Spleen (tissue), 11 donors: ENCODE measurements around the gene TOMM20. TPM values are rescaled to one million over a fixed set of nuclear protein-coding genes. Genes with fewer than 3 reads are reported as not detected.

Source experiments
- DNase-seq: peaks from one replicate; pipeline ENCODE4 v3.0.0-alpha.2; 2020
- H3K27ac ChIP-seq, 8 donors: fragments of 200-600 bp; sonication (generic) in 7 of 8; 1 replicate in 4 of 8; 2 replicates in 4 of 8; pipeline versions ENCODE4 v1.5.0 to v1.8.0; 2016 to 2021; ENCODE audit warnings: inconsistent platforms in 4 of 8, mild to moderate bottlenecking in 4 of 8, moderate library complexity in 1 of 8
- H3K27me3 ChIP-seq, 7 donors: fragments of 200-600 bp; sonication (generic) in 6 of 7; replicated peaks in 1 of 7; 1 replicate in 4 of 7; 2 replicates in 3 of 7; pipeline versions ENCODE4 v1.5.0 to v1.8.0; 2016 to 2021; ENCODE audit warnings: inconsistent platforms in 3 of 7, mild to moderate bottlenecking in 1 of 7
- H3K36me3 ChIP-seq, 6 donors: fragments of 200-600 bp; sonication (generic) in 5 of 6; 1 replicate in 4 of 6; 2 replicates in 2 of 6; pipeline versions ENCODE4 v1.5.0 to v1.8.0; 2016 to 2021; ENCODE audit warnings: inconsistent platforms in 2 of 6
- H3K4me1 ChIP-seq, 6 donors: fragments of 200-600 bp; sonication (generic) in 5 of 6; 1 replicate in 3 of 6; 2 replicates in 3 of 6; pipeline versions ENCODE4 v1.5.0 to v1.8.0; 2016 to 2021; ENCODE audit warnings: inconsistent platforms in 3 of 6
- H3K4me3 ChIP-seq, 8 donors: fragments of 200-600 bp; sonication (generic) in 7 of 8; 1 replicate in 4 of 8; 2 replicates in 4 of 8; pipeline versions ENCODE4 v1.5.0 to v1.8.0; 2016 to 2021; ENCODE audit warnings: inconsistent platforms in 4 of 8, mild to moderate bottlenecking in 4 of 8, moderate library complexity in 2 of 8
- H3K9me3 ChIP-seq, 8 donors: fragments of 200-600 bp; sonication (generic) in 7 of 8; 1 replicate in 4 of 8; 2 replicates in 4 of 8; pipeline versions ENCODE4 v1.5.0 to v1.8.0; 2016 to 2021; ENCODE audit warnings: inconsistent platforms in 4 of 8
- POLR2A ChIP-seq, 3 donors: fragments of 450-650 bp; IDR thresholded peaks; one replicate each; pipeline ENCODE4 v1.5.1; 2017; ENCODE audit warnings: antibody characterized with exemption in 3 of 3, mild to moderate bottlenecking in 1 of 3
- POLR2AphosphoS5 ChIP-seq, 3 donors: sonication (generic); formaldehyde crosslinking; IDR thresholded peaks; one replicate each; pipeline ENCODE4 v1.5.1; 2017; ENCODE audit warnings: antibody characterized with exemption in 3 of 3
- WGBS, 5 donors: extraction: QIAGEN DNeasy Blood & Tissue Kit in 3 of 5; methylation state at CpG; one replicate each; pipeline versions ENCODE4 v1.1.5 to v1.1.7; 2013 to 2018; 5-methylcytosine and 5-hydroxymethylcytosine counted together
- intact Hi-C: fragments of 100-400 bp; cut with DNase I; formaldehyde crosslinking; loops from one replicate; pipeline ENCODE4 v1.15.0; 2023; ENCODE audit warnings: low total_unique reads
- polyA plus RNA-seq, 3 donors: library from polyadenylated mRNA; stranded (reverse); fragments of 200-250 nt; gene quantifications; one replicate each; pipeline ENCODE4 v1.2.1, GENCODE V29; 2013
- total RNA-seq, 7 donors: library from RNA; depleted of rRNA in 3 of 7; stranded (reverse); fragments of >200 nt in 3 of 7; fragmentation: NEBNext Ultra II Directional in 4 of 7; extraction: Animal tissue kit (Norgen Biotek cat#: 25700) in 4 of 7; gene quantifications; one replicate each; pipeline versions ENCODE4 v1.1.0 to v1.2.1, GENCODE V29; 2016 to 2021
- TF ChIP-seq, protein P1 (sequence below), 11 experiments: fragments of 200-600 bp in 7 of 11; fragments of 450-650 bp in 4 of 11; sonication (generic) in 4 of 11; IDR thresholded peaks in 8 of 11; conservative IDR thresholded peaks in 3 of 11; 1 replicate in 7 of 11; 2 replicates in 4 of 11; pipeline versions ENCODE4 v1.4.0 to v1.8.0; 2016 to 2021; ENCODE audit warnings: antibody characterized with exemption in 11 of 11, inconsistent platforms in 4 of 11, mild to moderate bottlenecking in 1 of 11
- donor health status: healthy with polysubstance abuse.
- donor health status: DM: no; HTN: no; CAD: no; lungs with moderate emphysema.
- donor health status: DM: no; HTN: no; CAD: no.
- donor health status: Bipolar disorder and iron deficiency.
- donor health status: healthy.
- donor health status: DM: no; HTN: no; CAD: no.
- donor health status: DM: yes; HTN: yes; CAD: no.

Gene TOMM20
- total and polyA plus RNA-seq, 10 donors = 46.6 to 79.9 (median 63.0) TPM

DNA sequence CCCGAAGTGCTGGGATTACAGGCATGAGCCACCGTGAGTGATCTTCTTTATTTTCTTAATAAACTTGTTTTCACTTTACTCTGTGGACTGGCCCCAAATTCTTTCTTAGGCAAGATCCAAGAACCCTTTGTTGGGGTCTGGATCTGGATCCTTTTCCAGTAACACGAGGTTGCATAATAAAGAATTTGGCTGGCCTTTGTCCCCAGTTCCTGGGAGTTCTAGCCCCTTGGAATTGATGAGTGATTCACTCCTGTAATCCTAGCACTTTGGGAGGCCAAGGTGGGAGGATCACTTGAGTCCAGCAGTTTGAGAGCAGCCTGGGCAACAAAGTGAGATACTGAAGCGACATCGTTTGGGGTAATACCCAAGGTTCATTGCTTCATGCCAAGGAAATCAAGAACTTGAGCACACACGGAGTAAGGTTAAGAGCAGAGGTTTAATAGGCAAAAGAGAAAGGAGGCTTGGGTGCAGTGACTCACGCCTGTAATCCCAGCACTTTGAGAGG is 2.2 kb upstream of the TOMM20 start:
- no peaks in the 10 kb centered on the region for H3K27me3 ChIP-seq
- no peaks in the 10 kb centered on the region for H3K9me3 ChIP-seq
- peaks cover 3 to 61% (median 30%) of the 10 kb centered on the region in 6 donors for H3K36me3 ChIP-seq
- DNase-seq = no peak
- no peak overlapping the region for H3K27ac ChIP-seq
- TF ChIP-seq, protein P1, sequence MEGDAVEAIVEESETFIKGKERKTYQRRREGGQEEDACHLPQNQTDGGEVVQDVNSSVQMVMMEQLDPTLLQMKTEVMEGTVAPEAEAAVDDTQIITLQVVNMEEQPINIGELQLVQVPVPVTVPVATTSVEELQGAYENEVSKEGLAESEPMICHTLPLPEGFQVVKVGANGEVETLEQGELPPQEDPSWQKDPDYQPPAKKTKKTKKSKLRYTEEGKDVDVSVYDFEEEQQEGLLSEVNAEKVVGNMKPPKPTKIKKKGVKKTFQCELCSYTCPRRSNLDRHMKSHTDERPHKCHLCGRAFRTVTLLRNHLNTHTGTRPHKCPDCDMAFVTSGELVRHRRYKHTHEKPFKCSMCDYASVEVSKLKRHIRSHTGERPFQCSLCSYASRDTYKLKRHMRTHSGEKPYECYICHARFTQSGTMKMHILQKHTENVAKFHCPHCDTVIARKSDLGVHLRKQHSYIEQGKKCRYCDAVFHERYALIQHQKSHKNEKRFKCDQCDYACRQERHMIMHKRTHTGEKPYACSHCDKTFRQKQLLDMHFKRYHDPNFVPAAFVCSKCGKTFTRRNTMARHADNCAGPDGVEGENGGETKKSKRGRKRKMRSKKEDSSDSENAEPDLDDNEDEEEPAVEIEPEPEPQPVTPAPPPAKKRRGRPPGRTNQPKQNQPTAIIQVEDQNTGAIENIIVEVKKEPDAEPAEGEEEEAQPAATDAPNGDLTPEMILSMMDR (IDR thresholded peaks at IDR 0.05 in 8 of 11, conservative IDR thresholded peaks at IDR 0.05 in 3 of 11) = no peak
- TF ChIP-seq POLR2AphosphoS5 (IDR thresholded peaks at IDR 0.05) (no peak), POLR2A (IDR thresholded peaks at IDR 0.05) (no peak)
- WGBS, 5 donors = 89 to 95% (median 93%) methylated on average over 7 of the region's 7 CpGs
- intact Hi-C loops = no loop called here
- peaks cover 11 to 33% (median 30%) of the 10 kb centered on the region in 6 donors for H3K4me1 ChIP-seq
- no peak overlapping the region for H3K4me3 ChIP-seq

DNA sequence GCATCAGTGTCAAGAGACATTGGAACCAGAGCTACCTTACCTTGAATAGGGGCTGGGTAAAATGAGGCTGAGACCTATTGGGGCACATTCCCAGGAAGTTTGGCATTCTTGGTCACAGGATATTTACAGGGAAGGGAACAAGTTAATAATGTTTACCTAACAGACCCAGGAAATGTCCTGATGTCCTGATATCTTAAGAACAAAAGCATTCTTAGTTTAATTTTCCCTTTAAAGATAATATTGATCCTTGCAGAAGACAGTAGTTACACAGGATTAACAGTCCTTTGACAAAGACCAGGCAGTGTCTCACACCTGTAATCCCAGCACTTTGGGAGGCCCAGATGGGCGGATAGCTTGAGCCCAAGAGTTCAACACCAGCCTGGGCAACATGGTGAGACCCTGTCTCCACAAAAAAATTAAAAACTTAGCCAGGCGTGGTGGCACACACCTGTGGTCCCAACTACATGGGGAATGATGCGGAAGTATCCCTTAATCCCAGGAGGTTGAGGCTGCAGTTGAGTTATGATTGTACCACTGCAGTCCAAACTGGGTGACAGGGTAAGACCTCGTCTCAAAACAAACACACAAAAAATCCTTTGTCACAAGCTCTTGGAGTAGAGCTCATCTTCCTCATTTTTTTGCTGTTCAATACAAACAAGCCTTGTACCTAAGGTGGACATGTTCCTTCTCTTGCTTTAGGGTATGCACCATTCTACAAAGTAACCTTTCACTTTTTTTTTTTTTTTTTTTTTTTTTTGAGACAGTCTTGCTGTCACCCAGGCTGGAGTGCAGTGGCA is 1.3 kb upstream of the TOMM20 start:
- H3K9me3 ChIP-seq = no peaks in the 10 kb centered on the region
- H3K36me3 ChIP-seq = peaks cover 3 to 61% (median 22%) of the 10 kb centered on the region in 6 donors
- no peaks in the 10 kb centered on the region for H3K27me3 ChIP-seq
- peaks cover 19 to 42% (median 38%) of the 10 kb centered on the region in 6 donors for H3K4me1 ChIP-seq
- 91 to 95% (median 93%) methylated on average over 4 of the region's 4 CpGs for WGBS, 5 donors
- no peak overlapping the region for H3K4me3 ChIP-seq
- intact Hi-C loops = no loop called here
- no peak for DNase-seq
- no peak overlapping the region for H3K27ac ChIP-seq
- TF ChIP-seq, protein P1 (IDR thresholded peaks at IDR 0.05 in 8 of 11, conservative IDR thresholded peaks at IDR 0.05 in 3 of 11) = no peak
- TF ChIP-seq POLR2A (IDR thresholded peaks at IDR 0.05) (no peak), POLR2AphosphoS5 (IDR thresholded peaks at IDR 0.05) (no peak)

DNA sequence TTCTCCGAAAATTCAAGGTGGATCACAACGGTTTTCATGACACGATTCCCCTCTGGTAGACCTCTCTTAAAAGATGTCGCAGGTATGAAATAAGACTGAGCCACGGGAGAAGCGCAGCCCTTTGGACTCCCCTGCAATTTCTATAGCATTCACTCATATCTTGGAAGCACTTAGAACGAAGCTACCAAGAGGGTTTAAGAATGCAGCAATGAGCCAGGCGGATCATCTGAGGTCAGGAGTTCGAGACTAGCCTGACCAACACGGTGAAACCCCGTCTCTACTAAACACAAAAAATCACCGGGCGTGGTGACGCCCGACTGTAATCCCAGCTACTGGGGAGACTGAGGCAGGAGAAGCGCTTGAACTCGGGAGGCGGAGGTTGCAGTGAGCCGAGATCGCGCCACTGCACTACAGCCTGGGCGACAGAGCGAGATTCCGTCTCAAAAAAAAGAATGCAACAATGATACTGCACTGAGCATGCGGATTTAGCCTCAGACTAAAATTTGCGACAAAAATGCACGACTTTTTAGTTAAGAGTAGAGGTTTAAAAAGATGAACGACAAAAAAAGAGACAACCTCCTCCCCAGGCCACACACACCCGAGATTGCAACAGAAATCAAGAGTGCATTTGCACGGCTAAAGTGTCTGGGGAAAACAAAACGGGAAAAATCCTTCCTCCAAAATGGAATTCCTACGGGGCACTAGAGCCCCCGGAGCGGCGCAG is 743 bp downstream of the TOMM20 start:
- DNase-seq = no peak
- Histone ChIP-seq H3K27ac (peak overlapping the region; percentile 77 to 95 (median 92)), H3K27me3 (no peaks in the 10 kb centered on the region), H3K9me3 (no peaks in the 10 kb centered on the region), H3K4me1 (peaks cover 24 to 63% (median 58%) of the 10 kb centered on the region in 6 donors), H3K36me3 (peaks cover 0 to 56% (median 2%) of the 10 kb centered on the region in 6 donors), H3K4me3 (peak overlapping the region; percentile 78 to 99 (median 88))
- 0 to 1% (median 1%) methylated on average over 35 of the region's 35 CpGs for WGBS, 5 donors
- TF ChIP-seq POLR2A (IDR thresholded peaks at IDR 0.05) = no peak
- TF ChIP-seq, protein P1 (IDR thresholded peaks at IDR 0.05 in 8 of 11, conservative IDR thresholded peaks at IDR 0.05 in 3 of 11) = no peak
- TF ChIP-seq POLR2AphosphoS5 (IDR thresholded peaks at IDR 0.05) = no peak
- intact Hi-C loops = no loop called here
